Suprapubic skin (tissue), 4 donors: ENCODE data around the gene PCSK5. TPM values are rescaled to one million over a fixed set of nuclear protein-coding genes. Genes with fewer than 3 reads are reported as not detected.

Source experiments
- DNase-seq, 2 donors: peaks; one replicate each; pipeline ENCODE4 v3.0.0-alpha.2; 2019; ENCODE audit warnings: low spot score in 2 of 2
- H3K27ac ChIP-seq: fragments of 200-600 bp; sonication (generic); one replicate; pipeline ENCODE4 v1.5.1; 2019
- H3K27me3 ChIP-seq: fragments of 200-600 bp; sonication (generic); one replicate; pipeline ENCODE4 v1.5.1; 2019
- H3K36me3 ChIP-seq: fragments of 200-600 bp; sonication (generic); one replicate; pipeline ENCODE4 v1.5.1; 2019
- H3K4me1 ChIP-seq: fragments of 200-600 bp; sonication (generic); one replicate; pipeline ENCODE4 v1.5.1; 2019
- H3K4me3 ChIP-seq: fragments of 200-600 bp; sonication (generic); one replicate; pipeline ENCODE4 v1.5.1; 2019; ENCODE audit warnings: mild to moderate bottlenecking
- H3K9me3 ChIP-seq: fragments of 200-600 bp; sonication (generic); one replicate; pipeline ENCODE4 v1.5.1; 2019
- EP300 ChIP-seq: sonication (generic); formaldehyde crosslinking; IDR thresholded peaks from one replicate; pipeline ENCODE4 v1.6.1; 2017; ENCODE audit warnings: antibody characterized with exemption
- POLR2A ChIP-seq, 2 donors: fragments of 450-650 bp; IDR thresholded peaks; one replicate each; pipeline ENCODE4 v1.6.1; 2017; ENCODE audit warnings: antibody characterized with exemption in 2 of 2, mild to moderate bottlenecking in 2 of 2, moderate library complexity in 2 of 2
- POLR2AphosphoS5 ChIP-seq, 3 donors: sonication (generic); formaldehyde crosslinking; IDR thresholded peaks; one replicate each; pipeline ENCODE4 v1.6.1; 2017; ENCODE audit warnings: antibody characterized with exemption in 3 of 3
- WGBS: methylation state at CpG from one replicate; pipeline ENCODE4 v1.1.5; 2018; 5-methylcytosine and 5-hydroxymethylcytosine counted together
- total RNA-seq, 4 donors: library from RNA; depleted of rRNA; stranded (reverse); fragments of >200 nt; gene quantifications; one replicate each; pipeline ENCODE4 v1.1.0, GENCODE V29; 2016
- TF ChIP-seq, protein P1 (sequence below), 2 donors: fragments of 200-600 bp in 1 of 2; fragments of 450-650 bp in 1 of 2; sonication (generic) in 1 of 2; IDR thresholded peaks; one replicate each; pipeline ENCODE4 v1.5.1; 2016 to 2019; ENCODE audit warnings: antibody characterized with exemption in 2 of 2, mild to moderate bottlenecking in 1 of 2, moderate library complexity in 1 of 2

The PCSK5 gene
- total RNA-seq, 4 donors from 2014 or later, result 5.2 to 10.8 (median 7.3) TPM

DNA sequence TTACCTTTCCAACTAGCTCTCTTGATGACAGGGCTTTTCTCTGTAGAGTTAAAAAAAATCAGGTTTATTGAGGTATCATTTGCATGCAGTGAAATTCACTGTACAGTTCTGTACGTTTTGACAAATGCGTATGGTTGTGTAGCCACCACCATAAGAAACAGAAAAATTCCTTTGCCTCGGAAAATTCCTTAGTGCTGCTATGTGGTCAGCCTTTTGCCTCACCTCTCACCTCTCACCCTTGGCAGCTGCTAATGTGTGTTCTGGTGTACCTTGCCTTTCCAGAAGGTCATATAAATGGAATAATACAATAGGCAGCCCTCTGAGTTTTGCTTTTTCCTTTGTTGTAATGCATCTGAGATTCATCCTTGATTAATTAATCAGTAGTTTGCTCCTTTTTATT, 28.4 kb downstream of the PCSK5 start:
- Histone ChIP-seq H3K4me3 (no peak overlapping the region), H3K27ac (no peak overlapping the region), H3K27me3 (no peaks in the 10 kb centered on the region), H3K36me3 (no peaks in the 10 kb centered on the region), H3K4me1 (no peaks in the 10 kb centered on the region), H3K9me3 (no peaks in the 10 kb centered on the region)
- no peak for TF ChIP-seq POLR2AphosphoS5 (IDR thresholded peaks at IDR 0.05)
- WGBS, result 83% methylated on average over 3 of the region's 3 CpGs
- no peak for DNase-seq

DNA sequence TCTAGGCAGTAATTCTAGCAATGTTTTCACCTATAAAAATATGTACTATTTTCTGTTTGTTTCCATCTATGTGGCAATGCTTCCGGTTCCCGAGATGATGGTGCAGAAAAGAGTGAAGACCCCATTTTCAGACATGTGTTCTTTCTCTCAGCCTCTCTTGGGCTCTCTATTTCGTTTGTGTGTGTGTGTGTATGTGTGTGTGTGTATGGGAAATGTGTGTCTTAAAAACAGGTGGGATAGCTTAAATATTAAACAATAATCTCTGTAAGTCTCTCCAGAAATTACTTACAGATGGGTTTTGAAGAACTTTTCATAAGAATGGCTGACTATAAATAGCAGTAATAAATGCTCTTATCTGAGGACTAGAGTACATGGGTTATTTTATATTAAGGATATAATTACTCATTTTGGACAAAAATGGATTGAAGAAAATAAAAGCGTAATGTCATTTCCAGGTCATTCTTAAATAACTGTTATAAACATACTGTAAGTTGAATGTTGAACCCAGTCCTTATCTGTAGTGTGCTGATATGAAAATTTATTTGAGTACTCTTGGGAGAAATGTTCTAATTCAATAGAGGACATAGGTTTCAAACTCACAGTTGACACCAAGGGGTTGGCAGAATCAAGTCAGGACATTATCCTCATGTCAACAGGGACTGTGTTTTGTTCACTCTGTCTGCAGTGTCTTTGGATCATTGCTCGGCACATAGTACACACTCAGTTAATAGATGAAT, 31.1 kb downstream of the PCSK5 start:
- H3K27me3 ChIP-seq, result no peaks in the 10 kb centered on the region
- no peaks in the 10 kb centered on the region for H3K4me1 ChIP-seq
- no peak overlapping the region for H3K4me3 ChIP-seq
- no peak overlapping the region for H3K27ac ChIP-seq
- TF ChIP-seq, protein P1, sequence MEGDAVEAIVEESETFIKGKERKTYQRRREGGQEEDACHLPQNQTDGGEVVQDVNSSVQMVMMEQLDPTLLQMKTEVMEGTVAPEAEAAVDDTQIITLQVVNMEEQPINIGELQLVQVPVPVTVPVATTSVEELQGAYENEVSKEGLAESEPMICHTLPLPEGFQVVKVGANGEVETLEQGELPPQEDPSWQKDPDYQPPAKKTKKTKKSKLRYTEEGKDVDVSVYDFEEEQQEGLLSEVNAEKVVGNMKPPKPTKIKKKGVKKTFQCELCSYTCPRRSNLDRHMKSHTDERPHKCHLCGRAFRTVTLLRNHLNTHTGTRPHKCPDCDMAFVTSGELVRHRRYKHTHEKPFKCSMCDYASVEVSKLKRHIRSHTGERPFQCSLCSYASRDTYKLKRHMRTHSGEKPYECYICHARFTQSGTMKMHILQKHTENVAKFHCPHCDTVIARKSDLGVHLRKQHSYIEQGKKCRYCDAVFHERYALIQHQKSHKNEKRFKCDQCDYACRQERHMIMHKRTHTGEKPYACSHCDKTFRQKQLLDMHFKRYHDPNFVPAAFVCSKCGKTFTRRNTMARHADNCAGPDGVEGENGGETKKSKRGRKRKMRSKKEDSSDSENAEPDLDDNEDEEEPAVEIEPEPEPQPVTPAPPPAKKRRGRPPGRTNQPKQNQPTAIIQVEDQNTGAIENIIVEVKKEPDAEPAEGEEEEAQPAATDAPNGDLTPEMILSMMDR (IDR thresholded peaks at IDR 0.05), result no peak
- TF ChIP-seq POLR2AphosphoS5 (IDR thresholded peaks at IDR 0.05), result no peak
- TF ChIP-seq POLR2A (IDR thresholded peaks at IDR 0.05), result no peak
- TF ChIP-seq EP300, result no peak
- no peaks in the 10 kb centered on the region for H3K36me3 ChIP-seq
- WGBS, result 82% methylated on average over 5 of the region's 5 CpGs
- no peak for DNase-seq
- no peaks in the 10 kb centered on the region for H3K9me3 ChIP-seq

DNA sequence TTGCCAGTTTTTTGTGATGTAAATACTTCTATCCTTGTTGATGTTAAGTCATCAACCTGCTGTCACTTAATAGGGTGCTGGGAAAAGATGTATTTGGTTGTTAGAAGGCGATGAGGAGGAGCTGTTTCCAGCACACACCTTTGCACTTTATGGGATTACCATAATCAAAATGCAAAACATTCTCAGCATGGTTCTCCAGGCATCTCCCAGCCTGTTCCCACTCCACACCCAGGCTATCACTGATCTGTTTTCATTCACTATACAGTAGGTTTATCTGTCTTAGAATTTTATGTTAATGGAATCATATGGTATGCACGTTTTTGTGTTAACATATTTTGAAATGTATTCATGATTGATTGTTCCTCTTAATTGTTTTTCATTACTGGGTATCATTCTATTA, 35.9 kb downstream of the PCSK5 start:
- H3K36me3 ChIP-seq, result no peaks in the 10 kb centered on the region
- no peaks in the 10 kb centered on the region for H3K4me1 ChIP-seq
- H3K27ac ChIP-seq, result no peak overlapping the region
- no peaks in the 10 kb centered on the region for H3K9me3 ChIP-seq
- no peak for DNase-seq
- H3K4me3 ChIP-seq, result no peak overlapping the region
- no peaks in the 10 kb centered on the region for H3K27me3 ChIP-seq
- TF ChIP-seq POLR2A (IDR thresholded peaks at IDR 0.05) (no peak), EP300 (no peak), POLR2AphosphoS5 (IDR thresholded peaks at IDR 0.05) (no peak)
- TF ChIP-seq, protein P1 (IDR thresholded peaks at IDR 0.05), result no peak
- WGBS, result 44% methylated on average over 2 of the region's 2 CpGs

DNA sequence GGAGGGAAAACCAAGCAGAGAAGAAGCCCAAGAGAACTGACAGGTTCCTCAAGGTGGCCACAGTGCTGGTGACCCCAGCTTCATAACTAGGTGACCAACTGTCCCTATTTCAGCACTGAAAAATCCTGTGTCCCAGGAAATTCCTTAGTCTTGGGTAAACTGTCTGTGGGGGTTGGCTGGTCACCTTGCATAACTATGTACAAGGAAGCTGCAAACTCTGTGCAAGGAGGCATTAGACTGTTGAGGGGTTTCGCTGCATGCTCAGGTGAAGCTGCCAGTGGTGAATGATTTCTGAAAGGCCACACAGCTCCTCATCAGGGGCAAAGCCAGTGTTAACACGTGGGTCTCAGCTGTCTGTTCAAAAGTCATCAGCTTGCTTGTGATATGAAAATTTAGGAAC, 36.9 kb downstream of the PCSK5 start:
- Histone ChIP-seq H3K4me1 (no peaks in the 10 kb centered on the region), H3K27ac (no peak overlapping the region), H3K36me3 (no peaks in the 10 kb centered on the region), H3K27me3 (no peaks in the 10 kb centered on the region), H3K9me3 (no peaks in the 10 kb centered on the region), H3K4me3 (no peak overlapping the region)
- no peak for DNase-seq
- 93% methylated on average over 2 of the region's 2 CpGs for WGBS
- TF ChIP-seq EP300 (no peak), POLR2A (IDR thresholded peaks at IDR 0.05) (no peak)
- TF ChIP-seq, protein P1 (IDR thresholded peaks at IDR 0.05), result no peak

DNA sequence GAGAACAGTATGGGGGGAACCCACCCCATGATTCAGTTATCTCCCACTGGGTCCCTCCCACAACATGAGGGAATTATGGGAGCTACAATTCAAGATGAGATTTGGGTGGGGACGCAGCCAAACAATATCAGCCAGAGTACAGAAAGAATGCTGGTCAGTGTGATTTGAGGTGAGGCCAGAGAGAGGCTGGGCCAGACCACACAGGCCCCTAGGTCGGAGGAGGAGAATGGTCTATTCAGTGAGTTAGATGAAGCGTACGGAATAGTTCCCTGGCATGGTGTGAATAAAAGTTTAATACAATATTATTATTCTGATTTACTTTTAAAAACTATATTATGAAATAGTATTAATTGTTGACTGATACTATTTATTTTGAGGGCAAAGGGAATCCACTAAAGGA, 39.7 kb downstream of the PCSK5 start:
- no peak for DNase-seq
- Histone ChIP-seq H3K9me3 (no peaks in the 10 kb centered on the region), H3K4me3 (no peak overlapping the region), H3K4me1 (no peaks in the 10 kb centered on the region), H3K27me3 (no peaks in the 10 kb centered on the region), H3K36me3 (no peaks in the 10 kb centered on the region), H3K27ac (no peak overlapping the region)
- TF ChIP-seq POLR2AphosphoS5 (IDR thresholded peaks at IDR 0.05), result no peak
- TF ChIP-seq POLR2A (IDR thresholded peaks at IDR 0.05), result no peak
- TF ChIP-seq, protein P1 (IDR thresholded peaks at IDR 0.05), result no peak
- TF ChIP-seq EP300, result no peak
- WGBS, result 93% methylated on average over 4 of the region's 4 CpGs
